Hippocampal formation (tissue), 2 donors: Measurements from ENCODE around the gene COX8A.

ENCODE experiments used
- DNase-seq, 2 donors: peaks; one replicate each; lab custom pipeline; 2025; lab: John Stamatoyannopoulos, UW

The COX8A gene

GRCh38 chr11:64021757-64022093 is 47.3 kb downstream of the COX8A start:
- DNase-seq, result no peak

DNA sequence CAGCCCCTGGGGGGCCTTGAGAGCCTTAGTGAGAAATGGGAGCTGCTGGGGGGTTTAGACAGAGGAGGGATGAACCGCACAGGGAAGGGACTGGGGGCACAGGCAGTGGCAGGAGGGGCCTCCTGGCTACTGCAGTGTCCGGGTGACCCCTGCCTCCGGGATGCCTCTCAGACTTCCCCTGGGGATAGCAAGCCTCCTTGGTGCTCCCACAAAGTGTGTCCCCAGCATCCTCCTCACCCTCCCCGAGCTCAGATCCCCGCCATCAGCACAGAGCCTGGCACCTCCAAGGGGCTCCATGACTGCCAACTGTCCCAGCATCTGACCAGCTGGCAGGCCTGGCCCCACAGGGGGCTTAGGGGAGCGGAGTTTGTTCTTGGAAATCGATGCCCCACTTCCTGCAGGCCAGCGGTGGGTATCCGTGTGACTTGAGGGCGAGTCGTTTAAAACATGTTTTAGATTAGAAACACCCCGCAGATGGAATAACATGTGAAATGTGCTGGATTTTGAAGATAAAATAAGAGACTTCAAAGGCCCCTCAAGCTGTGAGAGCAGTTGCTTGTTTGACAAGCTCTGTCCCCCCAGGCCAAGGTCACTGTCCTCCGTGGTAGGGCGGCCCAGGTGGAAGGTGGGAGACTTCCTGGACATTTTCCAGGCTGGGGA is 47.8 kb downstream of the COX8A start:
- no peak for DNase-seq

- DNase-seq, result no peak
Observed at GRCh38 chr11:64023712-64024710, 49.6 kb downstream of the COX8A start.

- DNase-seq, result no peak
Observed at GRCh38 chr11:64025205-64025604, 50.8 kb downstream of the COX8A start.
